CD4-positive, alpha-beta T cell treated with Interleukin-6 for 4 hours (primary cell): ENCODE measurements around the gene GAP43.
"Not testable (repeated sequence)": the region's sequence is repeated elsewhere in the genome, so short reads cannot be mapped to it uniquely, and the experiment has no call there.

Experiments used
- DNase-seq: peaks from one replicate; pipeline ENCODE4 v3.0.0-alpha.2; 2020; ENCODE audit warnings: mixed read lengths

Gene GAP43

GRCh38 chr3:115704661-115705338, 81.5 kb downstream of the GAP43 start:
- DNase-seq, result no peak

- DNase-seq, result no peak
These were observed 83.1 kb downstream of the GAP43 start for GRCh38 chr3:115706311-115706829.

GRCh38 chr3:115708540-115708939, 85.2 kb downstream of the GAP43 start:
- DNase-seq, result no peak

- no peak for DNase-seq
These were observed 85.8 kb downstream of the GAP43 start for GRCh38 chr3:115709093-115709492.

- DNase-seq, result no peak
These were observed 86.6 kb downstream of the GAP43 start for GRCh38 chr3:115709931-115710330.

GRCh38 chr3:115710799-115711198, 87.5 kb downstream of the GAP43 start:
- DNase-seq, result no peak

GRCh38 chr3:115712871-115713270, 89.6 kb downstream of the GAP43 start:
- no peak for DNase-seq

GRCh38 chr3:115713284-115713683, 90.0 kb downstream of the GAP43 start:
- DNase-seq, result no peak

GRCh38 chr3:115715241-115715745, 92.0 kb downstream of the GAP43 start:
- no peak for DNase-seq

- no peak for DNase-seq
These were observed 97.7 kb downstream of the GAP43 start for GRCh38 chr3:115720983-115721382.

- DNase-seq, result no peak
These were observed 102.5 kb downstream of the GAP43 start for GRCh38 chr3:115725800-115726199.

- no peak for DNase-seq
These were observed 103.8 kb downstream of the GAP43 start for GRCh38 chr3:115727135-115727534.

- DNase-seq, result no peak
These were observed 104.7 kb downstream of the GAP43 start for GRCh38 chr3:115728013-115728412.

- not testable (repeated sequence) for DNase-seq
These were observed 113.0 kb downstream of the GAP43 start for GRCh38 chr3:115736341-115736740.

GRCh38 chr3:115741650-115742049, 118.3 kb downstream of the GAP43 start:
- no peak for DNase-seq

- not testable (repeated sequence) for DNase-seq
These were observed 121.2 kb downstream of the GAP43 start for GRCh38 chr3:115744516-115744915.

- DNase-seq, result not testable (repeated sequence)
These were observed 129.7 kb downstream of the GAP43 start for GRCh38 chr3:115752978-115753377.

GRCh38 chr3:115758076-115758763, 134.9 kb downstream of the GAP43 start:
- no peak for DNase-seq

- no peak for DNase-seq
These were observed 137.4 kb downstream of the GAP43 start for GRCh38 chr3:115760716-115761115.

- DNase-seq, result no peak
These were observed 138.6 kb downstream of the GAP43 start for GRCh38 chr3:115761927-115762305.

- DNase-seq, result no peak
These were observed 143.5 kb downstream of the GAP43 start for GRCh38 chr3:115766587-115767482.

GRCh38 chr3:115768661-115769060, 145.4 kb downstream of the GAP43 start:
- DNase-seq, result no peak
